ENCODE measurements around the gene FRYL.

DNA sequence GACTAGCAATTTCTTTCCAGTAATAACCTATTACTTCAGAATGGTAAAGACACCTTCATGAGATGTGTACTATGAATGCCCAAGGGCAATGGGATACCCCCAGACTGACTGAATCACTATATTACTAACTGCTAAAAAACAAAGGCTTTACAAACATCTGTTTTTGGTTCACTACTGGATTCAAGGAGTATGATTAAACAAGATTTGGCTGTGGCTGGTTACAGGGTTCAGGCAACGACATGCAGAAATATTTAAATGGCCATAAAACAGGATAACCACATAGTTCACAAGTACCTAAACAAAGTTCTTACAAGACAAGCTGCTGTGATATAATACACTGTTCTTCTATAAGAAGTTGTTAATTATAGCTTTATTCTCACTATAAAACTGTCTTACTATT, 128.2 kb downstream of the FRYL start:
- TF ChIP-seq, protein P1, sequence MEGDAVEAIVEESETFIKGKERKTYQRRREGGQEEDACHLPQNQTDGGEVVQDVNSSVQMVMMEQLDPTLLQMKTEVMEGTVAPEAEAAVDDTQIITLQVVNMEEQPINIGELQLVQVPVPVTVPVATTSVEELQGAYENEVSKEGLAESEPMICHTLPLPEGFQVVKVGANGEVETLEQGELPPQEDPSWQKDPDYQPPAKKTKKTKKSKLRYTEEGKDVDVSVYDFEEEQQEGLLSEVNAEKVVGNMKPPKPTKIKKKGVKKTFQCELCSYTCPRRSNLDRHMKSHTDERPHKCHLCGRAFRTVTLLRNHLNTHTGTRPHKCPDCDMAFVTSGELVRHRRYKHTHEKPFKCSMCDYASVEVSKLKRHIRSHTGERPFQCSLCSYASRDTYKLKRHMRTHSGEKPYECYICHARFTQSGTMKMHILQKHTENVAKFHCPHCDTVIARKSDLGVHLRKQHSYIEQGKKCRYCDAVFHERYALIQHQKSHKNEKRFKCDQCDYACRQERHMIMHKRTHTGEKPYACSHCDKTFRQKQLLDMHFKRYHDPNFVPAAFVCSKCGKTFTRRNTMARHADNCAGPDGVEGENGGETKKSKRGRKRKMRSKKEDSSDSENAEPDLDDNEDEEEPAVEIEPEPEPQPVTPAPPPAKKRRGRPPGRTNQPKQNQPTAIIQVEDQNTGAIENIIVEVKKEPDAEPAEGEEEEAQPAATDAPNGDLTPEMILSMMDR (IDR thresholded peaks at IDR 0.05; ENCODE audit: low read length): no peak
- TF ChIP-seq EZH2 (IDR thresholded peaks at IDR 0.05; ENCODE audit: borderline replicate concordance, low read length): no peak

All from OCI-LY1 (cell line).